DMS 273 (cell line): ENCODE results near the gene MED14.

ENCODE experiments used
- DNase-seq: peaks from one replicate; lab custom pipeline; 2025; ENCODE audit not compliant: unreplicated experiment; lab: John Stamatoyannopoulos, UW

Gene MED14

GRCh38 chrX:40663880-40664630 lies 71.3 kb downstream of the MED14 start:
- peak; percentile 13 for DNase-seq

- DNase-seq = no peak
Observed at GRCh38 chrX:40663078-40663740, 72.1 kb downstream of the MED14 start.

- no peak for DNase-seq
Observed at GRCh38 chrX:40661489-40661888, 73.9 kb downstream of the MED14 start.

GRCh38 chrX:40660381-40660780 lies 75.0 kb downstream of the MED14 start:
- no peak for DNase-seq

- DNase-seq = no peak
Observed at GRCh38 chrX:40653535-40653934, 81.8 kb downstream of the MED14 start.

- DNase-seq = no peak
Observed at GRCh38 chrX:40652664-40653063, 82.7 kb downstream of the MED14 start.

- DNase-seq = peak; percentile 89
Observed at GRCh38 chrX:40651620-40652223, 83.6 kb downstream of the MED14 start.

- DNase-seq = peak; percentile 95
Observed at GRCh38 chrX:40647307-40648197, 87.8 kb downstream of the MED14 start, which contains the start of gene CXorf38. Gene CXorf38 (minus strand): TSS chrX:40647561. CDS start chrX:40647520, 41 bp downstream.

GRCh38 chrX:40646489-40647306 lies 88.6 kb downstream of the MED14 start:
- DNase-seq = peak; percentile 52

- peak; percentile 38 for DNase-seq
Observed at GRCh38 chrX:40644821-40645358, 90.5 kb downstream of the MED14 start.

- DNase-seq = no peak
Observed at GRCh38 chrX:40644176-40644575, 91.2 kb downstream of the MED14 start.

GRCh38 chrX:40637687-40638086 lies 97.7 kb downstream of the MED14 start:
- no peak for DNase-seq

- no peak for DNase-seq
Observed at GRCh38 chrX:40632199-40632598, 103.1 kb downstream of the MED14 start.

GRCh38 chrX:40628506-40628905 lies 106.8 kb downstream of the MED14 start:
- no peak for DNase-seq

GRCh38 chrX:40625294-40625693 lies 110.0 kb downstream of the MED14 start:
- no peak for DNase-seq

- no peak for DNase-seq
Observed at GRCh38 chrX:40623665-40624064, 111.7 kb downstream of the MED14 start.

GRCh38 chrX:40623139-40623536 lies 112.2 kb downstream of the MED14 start, which contains the start of gene MPC1L:
Gene MPC1L (plus strand): TSS chrX:40623428. CDS start chrX:40623566, 138 bp downstream.
- DNase-seq = no peak

- DNase-seq = no peak
Observed at GRCh38 chrX:40622479-40623138, 112.7 kb downstream of the MED14 start.

GRCh38 chrX:40617566-40617965 lies 117.8 kb downstream of the MED14 start:
- DNase-seq = no peak
